Hepatic stellate cell (primary cell): ENCODE results near the gene CXADR.

Source experiments
- DNase-seq: peaks from one replicate; pipeline ENCODE4 v3.0.0; 2011; ENCODE audit warnings: low spot score

Gene CXADR

GRCh38 chr21:17542371-17543011 is 29.6 kb downstream of the CXADR start:
- no peak for DNase-seq

- no peak for DNase-seq
Measured at GRCh38 chr21:17545007-17545406, 32.2 kb downstream of the CXADR start.

- no peak for DNase-seq
Measured at GRCh38 chr21:17548262-17548661, 35.4 kb downstream of the CXADR start.

- DNase-seq = no peak
Measured at GRCh38 chr21:17550671-17551308, 37.9 kb downstream of the CXADR start.

GRCh38 chr21:17552410-17552809 is 39.6 kb downstream of the CXADR start:
- no peak for DNase-seq

GRCh38 chr21:17554120-17554519 is 41.3 kb downstream of the CXADR start:
- no peak for DNase-seq

GRCh38 chr21:17554679-17555465 is 42.0 kb downstream of the CXADR start:
- peak; percentile 24 for DNase-seq

GRCh38 chr21:17560377-17561025 is 47.7 kb downstream of the CXADR start:
- DNase-seq = no peak

GRCh38 chr21:17570786-17571185 is 57.9 kb downstream of the CXADR start:
- no peak for DNase-seq

GRCh38 chr21:17572431-17572830 is 59.6 kb downstream of the CXADR start:
- no peak for DNase-seq

GRCh38 chr21:17575076-17575475 is 62.2 kb downstream of the CXADR start:
- no peak for DNase-seq

GRCh38 chr21:17576080-17576835 is 63.4 kb downstream of the CXADR start:
- DNase-seq = no peak

GRCh38 chr21:17577701-17578100 is 64.9 kb downstream of the CXADR start:
- DNase-seq = no peak

- DNase-seq = no peak
Measured at GRCh38 chr21:17578162-17578561, 65.3 kb downstream of the CXADR start.

- DNase-seq = no peak
Measured at GRCh38 chr21:17578876-17579275, 66.0 kb downstream of the CXADR start.

GRCh38 chr21:17580319-17580718 is 67.5 kb downstream of the CXADR start:
- DNase-seq = no peak

GRCh38 chr21:17583898-17584297 is 71.1 kb downstream of the CXADR start:
- DNase-seq = no peak

GRCh38 chr21:17585875-17586450 is 73.1 kb downstream of the CXADR start:
- peak; percentile 7 for DNase-seq

- DNase-seq = no peak
Measured at GRCh38 chr21:17590430-17590829, 77.6 kb downstream of the CXADR start.

- DNase-seq = no peak
Measured at GRCh38 chr21:17597680-17598079, 84.8 kb downstream of the CXADR start.

- DNase-seq = no peak
Measured at GRCh38 chr21:17598437-17598836, 85.6 kb downstream of the CXADR start.

- DNase-seq = no peak
Measured at GRCh38 chr21:17602874-17603273, 90.0 kb downstream of the CXADR start.
